GM19452 (cell line): ENCODE results near the gene GJA3.
"Not testable (repeated sequence)": the region's sequence is repeated elsewhere in the genome, so short reads cannot be mapped to it uniquely, and the experiment has no call there.

ENCODE experiments used
- ATAC-seq: cut with Tn5 transposase; IDR thresholded peaks from one replicate; pipeline ENCODE4 v1.9.1; 2021; ENCODE audit not compliant: unreplicated experiment

GJA3 gene

DNA sequence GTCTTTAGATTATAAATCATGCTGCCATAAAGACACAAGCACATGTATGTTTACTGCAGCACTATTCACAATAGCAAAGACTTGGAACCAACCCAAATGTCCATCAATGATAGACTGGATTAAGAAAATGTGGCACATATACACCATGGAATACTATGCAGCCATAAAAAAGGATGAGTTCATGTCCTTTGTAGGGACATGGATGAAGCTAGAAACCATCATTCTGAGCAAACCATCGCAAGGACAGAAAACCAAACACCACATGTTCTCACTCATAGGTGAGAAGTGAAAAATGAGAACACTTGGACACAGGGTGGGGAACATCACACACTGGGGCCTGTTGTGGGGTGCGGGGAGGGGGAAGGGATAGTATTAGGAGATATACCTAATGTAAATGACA lies 7.6 kb downstream of the GJA3 start:
- ATAC-seq: not testable (repeated sequence)

- no peak for ATAC-seq
Observed at GRCh38 chr13:20151612-20152011, 9.2 kb downstream of the GJA3 start.

- no peak for ATAC-seq
Observed at GRCh38 chr13:20151016-20151415, 9.8 kb downstream of the GJA3 start.

GRCh38 chr13:20150561-20150960 lies 10.3 kb downstream of the GJA3 start:
- no peak for ATAC-seq

- ATAC-seq: no peak
Observed at GRCh38 chr13:20149762-20150161, 11.1 kb downstream of the GJA3 start.

- no peak for ATAC-seq
Observed at GRCh38 chr13:20148501-20149183, 12.2 kb downstream of the GJA3 start.

DNA sequence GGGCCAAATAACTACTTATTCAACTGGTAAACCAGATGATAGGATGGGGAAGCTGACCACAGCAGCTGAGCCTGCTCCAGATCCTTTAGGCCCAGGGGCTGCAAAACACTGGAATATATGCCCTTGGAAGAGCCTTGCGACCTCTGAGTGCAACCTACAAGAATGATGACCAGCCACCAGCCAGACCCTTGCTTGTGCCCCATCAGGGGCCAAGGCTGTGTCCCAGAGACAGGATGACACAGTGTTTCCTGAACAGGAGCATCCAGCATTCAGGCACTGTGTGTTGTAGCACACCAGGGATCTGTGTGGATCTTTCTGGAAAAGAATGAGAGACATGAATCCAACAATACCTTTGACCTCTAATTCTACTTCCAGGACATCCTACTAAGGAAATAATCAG lies 14.5 kb downstream of the GJA3 start:
- no peak for ATAC-seq

DNA sequence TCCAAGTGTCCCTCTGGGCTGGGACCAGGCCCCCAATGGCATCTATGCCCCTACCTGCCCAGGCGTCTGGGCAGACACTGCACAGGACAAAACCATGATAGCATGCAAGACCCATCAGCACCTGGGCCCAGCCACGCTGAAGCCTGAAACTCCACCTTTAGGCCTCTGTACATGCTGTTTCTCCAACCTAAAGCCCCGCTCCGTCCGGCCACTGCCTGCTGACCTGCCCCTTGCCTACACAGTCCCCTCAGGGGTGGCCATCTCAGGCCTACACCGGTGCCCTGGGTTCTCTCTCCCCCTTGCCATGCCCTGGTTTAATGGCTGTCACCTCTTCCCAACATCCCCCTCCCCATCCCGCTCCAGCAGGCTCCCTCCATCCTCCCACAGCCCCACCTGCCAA lies 15.3 kb downstream of the GJA3 start:
- ATAC-seq: no peak

DNA sequence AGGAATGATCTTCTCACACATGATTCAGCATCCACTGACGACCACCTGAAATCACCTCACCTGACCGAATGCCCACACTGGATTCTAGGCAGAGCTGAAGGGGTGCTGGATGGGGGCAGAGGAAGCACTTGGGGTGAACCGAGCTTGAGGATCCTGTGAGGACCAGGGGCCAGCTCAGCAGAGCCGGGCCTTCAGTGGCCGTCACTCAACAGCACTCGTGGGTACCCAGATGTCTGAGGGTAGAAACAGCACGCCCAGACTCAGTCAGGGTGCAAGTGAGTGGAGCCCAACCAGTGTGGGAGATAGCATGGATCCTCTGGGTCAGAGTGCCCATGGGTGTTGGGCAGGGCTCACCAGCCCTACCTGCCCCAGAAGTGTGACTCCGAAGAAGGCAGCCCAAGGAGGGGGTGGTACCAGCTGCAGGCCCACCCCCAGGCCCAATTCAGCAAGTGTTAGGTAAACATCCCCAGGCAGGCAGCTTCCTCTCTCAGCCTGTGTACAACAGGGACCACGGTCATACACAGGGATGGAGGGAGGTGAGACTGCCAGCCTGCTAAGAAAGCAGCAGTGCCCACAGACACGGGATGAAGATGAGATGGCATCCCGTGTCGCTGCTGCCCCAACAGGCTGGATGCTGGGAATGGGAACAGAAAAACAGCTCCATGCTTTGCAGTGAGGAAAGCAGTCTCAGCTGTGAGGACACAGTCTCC lies 16.6 kb downstream of the GJA3 start:
- no peak for ATAC-seq

GRCh38 chr13:20142927-20143480 lies 17.8 kb downstream of the GJA3 start:
- no peak for ATAC-seq

DNA sequence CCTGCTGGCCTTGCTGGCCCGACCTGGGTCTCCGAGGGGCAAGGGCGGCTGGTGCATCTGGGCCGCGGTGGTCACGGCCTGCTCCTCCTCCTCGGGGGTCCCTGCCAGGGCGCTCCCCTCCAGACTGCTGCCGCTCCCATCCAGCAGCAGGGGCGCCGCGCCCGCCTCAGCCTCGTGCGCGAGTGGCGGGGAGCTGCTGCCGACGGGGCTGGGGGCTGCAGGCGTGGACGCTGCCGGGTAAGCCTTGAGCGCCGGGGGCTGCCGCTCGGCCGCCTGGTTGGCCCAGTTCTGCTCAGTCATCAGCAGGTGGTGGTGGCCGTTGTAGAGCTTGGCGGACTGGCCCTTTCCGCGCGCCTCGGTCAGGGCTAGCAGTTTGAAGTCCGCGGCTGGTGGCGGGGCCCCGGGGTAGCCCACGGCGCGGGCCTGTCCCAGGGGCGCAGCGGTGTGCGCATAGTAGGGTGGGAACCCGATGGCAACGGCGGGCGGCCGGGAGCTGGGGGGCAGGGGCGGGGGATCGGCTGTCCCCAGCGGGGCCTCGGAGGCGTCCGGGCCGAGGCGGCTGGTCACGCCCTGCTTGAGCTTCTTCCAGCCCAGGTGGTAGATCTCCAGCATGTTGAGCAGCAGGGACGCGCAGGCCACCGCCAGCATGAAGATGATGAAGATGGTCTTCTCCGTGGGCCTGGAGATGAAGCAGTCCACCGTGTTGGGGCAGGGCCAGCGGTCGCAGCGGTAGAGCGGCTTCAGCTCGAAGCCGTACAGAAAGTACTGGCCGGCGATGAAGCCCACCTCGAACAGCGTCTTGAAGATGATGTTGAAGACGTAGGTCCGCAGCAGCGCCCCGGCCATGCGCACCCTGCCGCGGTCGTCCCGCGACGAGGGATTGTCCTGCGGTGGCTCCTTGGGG lies 18.6 kb downstream of the GJA3 start:
- no peak for ATAC-seq

DNA sequence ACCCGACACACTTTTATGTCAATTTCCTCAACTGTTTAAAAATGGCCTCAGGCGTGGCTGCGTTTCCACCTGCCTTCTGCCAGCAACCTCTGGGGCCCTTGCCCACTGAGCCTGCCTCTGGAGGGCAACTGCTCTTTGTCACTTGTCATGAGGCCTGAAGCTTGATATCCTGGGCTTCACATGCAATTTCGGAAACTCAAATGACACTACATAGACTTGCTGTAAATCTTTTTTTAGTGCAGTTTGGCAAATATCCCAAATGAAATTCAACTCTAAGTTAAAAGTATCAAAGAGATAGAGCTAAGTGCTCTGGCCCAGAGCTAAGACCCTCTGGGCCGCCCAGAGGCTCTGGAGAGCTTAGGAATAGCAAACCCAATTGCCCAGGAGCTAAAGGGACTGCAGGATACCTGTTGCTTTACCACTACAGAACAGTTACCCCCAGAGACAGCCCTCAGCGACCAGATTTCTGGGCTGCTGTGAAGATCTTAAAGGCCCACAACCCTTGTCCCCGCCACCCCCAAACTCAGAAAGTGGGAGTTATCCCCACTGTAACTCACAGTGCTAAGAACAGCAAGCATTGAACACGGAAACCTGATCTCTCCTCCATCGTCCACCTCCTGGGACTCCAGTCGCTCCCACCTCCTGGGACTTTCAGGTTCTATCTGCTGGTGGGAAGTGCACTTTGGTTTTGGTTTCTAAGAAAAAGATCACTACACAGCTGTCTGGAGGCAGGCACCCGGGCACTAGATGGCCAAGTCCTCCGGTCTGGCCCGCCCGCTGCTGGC lies 19.4 kb downstream of the GJA3 start:
- no peak for ATAC-seq

- no peak for ATAC-seq
Observed at GRCh38 chr13:20140487-20140886, 20.4 kb downstream of the GJA3 start.

GRCh38 chr13:20137875-20138274 lies 23.0 kb downstream of the GJA3 start:
- ATAC-seq: no peak

DNA sequence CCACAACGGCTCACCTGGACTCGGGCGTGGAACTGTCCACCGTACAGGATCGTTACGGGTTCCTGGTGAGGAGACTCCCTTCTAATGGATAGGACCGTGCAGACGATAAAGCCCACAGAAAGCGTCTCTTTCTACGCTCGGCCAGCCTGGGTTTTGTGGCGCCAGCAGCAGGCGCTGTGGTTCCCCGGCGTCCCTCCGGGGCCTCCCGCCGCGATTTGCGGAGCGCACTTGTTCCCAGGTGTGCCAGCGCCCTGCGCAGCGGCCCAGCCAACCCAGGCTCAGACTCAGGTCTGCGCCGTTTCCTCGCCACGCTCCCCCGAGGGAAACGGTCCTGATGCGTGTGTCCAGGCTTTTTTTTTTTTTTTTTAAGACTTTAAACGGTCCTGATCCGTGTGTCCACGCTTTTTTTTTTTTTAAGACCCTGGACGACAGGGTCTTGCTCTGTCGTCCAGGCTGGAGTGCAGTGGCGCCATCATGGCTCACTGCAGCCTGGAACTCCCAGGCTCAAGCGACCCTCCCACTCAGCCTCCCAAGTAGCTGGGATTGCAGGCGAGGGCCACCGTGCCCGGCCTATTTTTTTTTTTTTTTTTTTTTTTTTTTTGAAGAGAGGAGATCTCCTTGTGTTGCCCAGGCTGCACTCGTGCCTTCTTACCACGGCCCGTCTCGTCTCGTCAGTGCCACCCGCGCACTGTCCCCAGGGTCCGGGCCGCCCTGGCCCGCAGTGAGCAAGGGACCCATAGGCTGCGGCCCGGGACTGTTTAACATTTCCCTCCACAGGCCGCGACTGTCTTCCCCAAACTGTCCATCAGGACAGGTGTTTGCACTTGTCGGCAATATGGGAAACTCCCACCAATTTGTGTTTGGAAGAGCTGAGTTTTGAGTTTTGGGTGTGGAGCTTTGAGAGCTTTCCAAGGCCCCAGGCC lies 23.8 kb downstream of the GJA3 start:
- no peak for ATAC-seq

DNA sequence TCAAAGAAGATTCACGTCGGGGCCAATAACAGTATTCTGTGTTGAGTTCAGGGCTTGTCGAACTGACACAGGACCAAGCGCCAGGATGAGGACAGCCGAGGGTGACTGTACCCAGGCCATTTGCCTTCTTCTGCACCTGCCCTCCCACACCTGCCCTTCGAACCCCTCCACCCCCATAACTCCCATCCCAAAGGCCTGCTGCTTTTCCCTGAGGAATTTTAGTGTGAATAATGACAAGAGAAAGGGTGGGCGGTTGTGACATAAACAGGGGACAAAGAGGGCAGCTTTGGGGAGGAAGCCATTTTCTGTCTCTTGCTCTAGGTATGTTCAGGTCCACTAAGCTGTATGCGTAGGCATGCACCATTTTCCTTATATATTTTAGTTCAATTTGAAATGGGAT lies 26.1 kb downstream of the GJA3 start:
- no peak for ATAC-seq

- ATAC-seq: no peak
Observed at GRCh38 chr13:20132052-20132634, 28.7 kb downstream of the GJA3 start.

- no peak for ATAC-seq
Observed at GRCh38 chr13:20131057-20131832, 29.6 kb downstream of the GJA3 start.
